Epithelial cell of esophagus (primary cell): ENCODE results near the gene ATXN7L3B.

Experiments
- DNase-seq: peaks from one replicate; pipeline ENCODE4 v3.0.0; 2010; ENCODE audit warnings: low read depth
- H3K4me3 ChIP-seq: 2 replicates; pipeline ENCODE4 v1.5.1; 2011; ENCODE audit warnings: mild to moderate bottlenecking, low read length, control low read depth
- CTCF ChIP-seq: IDR thresholded peaks from 2 replicates; pipeline ENCODE4 v1.5.1; 2011; ENCODE audit warnings: low read depth, mild to moderate bottlenecking, low read length, control low read depth, inconsistent platforms; ENCODE audit not compliant: insufficient read depth; ENCODE audit errors: missing control alignments

ATXN7L3B gene

GRCh38 chr12:74509886-74510285, 27.7 kb upstream of the ATXN7L3B start:
- TF ChIP-seq CTCF, result no peak
- no peak for DNase-seq
- no peak overlapping the region for H3K4me3 ChIP-seq

- no peak for TF ChIP-seq CTCF
- DNase-seq, result no peak
- H3K4me3 ChIP-seq, result no peak overlapping the region
Measured at GRCh38 chr12:74514098-74514872, 23.4 kb upstream of the ATXN7L3B start.

- no peak for DNase-seq
- no peak for TF ChIP-seq CTCF
- H3K4me3 ChIP-seq, result no peak overlapping the region
Measured at GRCh38 chr12:74515849-74516248, 21.8 kb upstream of the ATXN7L3B start.

- no peak for DNase-seq
- H3K4me3 ChIP-seq, result no peak overlapping the region
- TF ChIP-seq CTCF, result no peak
Measured at GRCh38 chr12:74526535-74526934, 11.1 kb upstream of the ATXN7L3B start.

GRCh38 chr12:74527491-74527890, 10.1 kb upstream of the ATXN7L3B start:
- no peak for TF ChIP-seq CTCF
- H3K4me3 ChIP-seq, result no peak overlapping the region
- no peak for DNase-seq

- no peak for TF ChIP-seq CTCF
- DNase-seq, result peak; percentile 66
- no peak overlapping the region for H3K4me3 ChIP-seq
Measured at GRCh38 chr12:74530676-74531075, 7.0 kb upstream of the ATXN7L3B start.

GRCh38 chr12:74535536-74535935, 2.1 kb upstream of the ATXN7L3B start:
- DNase-seq, result no peak
- H3K4me3 ChIP-seq, result no peak overlapping the region
- TF ChIP-seq CTCF, result no peak
